Left ventricle myocardium superior (tissue), 1 donor: ENCODE data around the gene CCDC3. TPM values are rescaled to one million over a fixed set of nuclear protein-coding genes. Genes with fewer than 3 reads are reported as not detected.
A peak's percentile ranks its signal among the peaks of the same experiment; 100 is the strongest.
"Not testable (repeated sequence)": the region's sequence is repeated elsewhere in the genome, so short reads cannot be mapped to it uniquely, and the experiment has no call there.

ENCODE experiments used
- ATAC-seq: fragments of 200-7000 bp; cut with Tn5 transposase; one replicate; pipeline ENCODE4 v1.9.1; 2020; ENCODE audit warnings: mild to moderate bottlenecking, moderate library complexity
- DNase-seq: peaks from one replicate; pipeline ENCODE4 v3.0.0-alpha.2; 2020
- intact Hi-C: fragments of 100-400 bp; cut with micrococcal nuclease; formaldehyde crosslinking; loops from one replicate; pipeline ENCODE4 v1.11.0; 2022
- long read RNA-seq: library from polyadenylated mRNA; unstranded; transcript quantifications from one replicate; pipeline ENCODE4 v2.0.0, GENCODE V29; 2021
- total RNA-seq: library from RNA; stranded (reverse); fragmentation: NEBNext Ultra II Directional; extraction: Animal tissue kit (Norgen Biotek cat#: 25700); gene quantifications from one replicate; pipeline ENCODE4 v1.2.1, GENCODE V29; 2021
- donor health status: DM: no; HTN: yes; CAD: no; lungs with severe emphysema.

Gene CCDC3
- total RNA-seq: 2.4 TPM
- long read RNA-seq, partial matches to known transcripts: 0 of 2 reads
- long read RNA-seq, other reads (novel, unspliced or antisense): 2 of 2 reads

- intact Hi-C loops: no loop called here
- peak; percentile 72 for ATAC-seq
- DNase-seq: peak; percentile 40
Measured at GRCh38 chr10:13001041-13001886, at the start of gene CCDC3. CCDC3 (minus strand) TSS chr10:13001713; CDS start chr10:13001570, 143 bp downstream.

- intact Hi-C loops: no loop called here
- no peak for DNase-seq
- no peak for ATAC-seq
Measured at GRCh38 chr10:13051126-13051694, 49.7 kb upstream of the CCDC3 start.

- ATAC-seq: no peak
- intact Hi-C loops: no loop called here
- no peak for DNase-seq
Measured at GRCh38 chr10:13049774-13050420, 48.4 kb upstream of the CCDC3 start.

DNA sequence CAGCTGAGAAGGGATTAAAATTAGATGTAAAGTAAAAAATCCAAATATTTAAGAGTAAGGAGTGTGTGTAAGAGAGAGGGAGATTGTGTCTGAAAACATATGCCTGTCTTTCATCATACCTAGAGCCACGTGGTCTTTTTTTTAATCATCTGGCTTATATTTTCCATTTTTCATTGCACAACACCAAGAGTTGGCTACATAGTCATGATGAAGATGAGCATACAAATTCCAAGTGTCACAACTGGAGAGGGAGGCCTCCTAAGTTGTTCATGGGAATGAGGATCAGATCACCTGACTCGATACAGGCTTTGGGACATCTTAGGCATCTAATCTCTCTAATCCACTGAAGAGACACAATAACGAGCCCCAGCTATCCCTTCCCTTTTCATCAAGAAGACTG is 47.2 kb upstream of the CCDC3 start:
- ATAC-seq: no peak
- no peak for DNase-seq
- intact Hi-C loops: no loop called here

DNA sequence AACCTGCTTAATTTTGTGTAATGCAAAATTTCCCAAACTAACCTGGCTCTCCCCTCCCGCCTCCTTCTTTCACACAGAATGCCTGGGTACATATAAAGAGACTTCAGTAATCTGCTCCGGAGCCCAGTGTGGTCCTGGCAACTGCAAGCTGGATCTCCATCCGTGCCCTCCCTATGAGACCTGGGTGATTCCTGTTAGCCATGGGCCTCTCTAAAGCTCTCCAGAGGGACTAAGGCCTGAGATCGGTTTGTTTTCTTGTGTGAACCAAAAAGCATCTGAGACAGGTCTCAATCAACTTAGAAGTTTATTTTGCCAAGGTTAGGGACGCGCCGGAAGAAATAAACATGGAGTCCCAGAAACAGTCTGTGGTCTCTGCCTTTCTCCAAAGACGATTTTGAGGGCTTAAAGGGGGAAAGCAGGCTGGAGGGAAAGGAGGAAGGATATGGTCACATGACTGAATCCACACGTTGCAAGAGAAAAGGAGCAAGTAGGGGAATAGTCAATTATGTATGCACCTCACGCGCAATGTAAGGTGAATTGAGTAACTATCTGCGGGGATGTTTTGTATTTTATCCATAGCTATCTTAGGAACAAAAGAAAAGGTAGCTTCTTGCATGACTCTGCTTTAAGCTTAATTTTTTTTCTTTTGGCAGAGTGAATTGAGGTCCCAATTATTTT is 46.2 kb upstream of the CCDC3 start:
- no peak for ATAC-seq
- intact Hi-C loops: no loop called here

GRCh38 chr10:13046851-13047528 is 45.5 kb upstream of the CCDC3 start:
- DNase-seq: no peak
- ATAC-seq: no peak
- intact Hi-C loops: no loop called here

More for the DNA sequence above, 46.2 kb upstream of the CCDC3 start:
- DNase-seq: no peak

DNA sequence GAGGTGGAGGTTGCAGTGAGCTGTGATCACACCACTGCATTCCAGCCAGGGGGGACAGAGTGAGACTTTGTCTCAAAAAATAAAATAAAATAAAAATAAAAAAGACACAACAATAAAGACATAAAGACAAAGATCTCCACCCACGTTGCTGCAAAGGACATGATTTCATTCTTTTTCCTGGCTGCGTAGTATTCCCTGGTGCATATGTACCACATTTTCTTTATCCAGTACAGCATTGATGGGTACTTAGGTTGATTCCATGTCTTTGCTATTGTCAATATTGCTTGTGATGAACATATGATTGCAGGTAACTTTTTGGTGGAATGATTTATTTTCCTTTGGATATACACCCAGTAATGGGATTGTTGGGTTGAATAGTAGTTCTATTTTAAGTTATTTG is 42.0 kb upstream of the CCDC3 start:
- ATAC-seq: no peak
- DNase-seq: no peak
- intact Hi-C loops: no loop called here

GRCh38 chr10:13039761-13040160 is 38.2 kb upstream of the CCDC3 start:
- DNase-seq: no peak
- intact Hi-C loops: no loop called here
- ATAC-seq: no peak

GRCh38 chr10:13038391-13038790 is 36.9 kb upstream of the CCDC3 start:
- no peak for DNase-seq
- no peak for ATAC-seq
- intact Hi-C loops: no loop called here

- DNase-seq (no peak), ATAC-seq (no peak)
- intact Hi-C loops: no loop called here
Measured at GRCh38 chr10:13037832-13038231, 36.3 kb upstream of the CCDC3 start.

GRCh38 chr10:13036841-13037240 is 35.3 kb upstream of the CCDC3 start:
- intact Hi-C loops: no loop called here
- ATAC-seq (no peak), DNase-seq (no peak)

GRCh38 chr10:13035731-13036130 is 34.2 kb upstream of the CCDC3 start:
- intact Hi-C loops, DNase-seq, ATAC-seq: not testable (repeated sequence)

- ATAC-seq (no peak), DNase-seq (no peak)
- intact Hi-C loops: no loop called here
Measured at GRCh38 chr10:13026873-13027272, 25.4 kb upstream of the CCDC3 start.

DNA sequence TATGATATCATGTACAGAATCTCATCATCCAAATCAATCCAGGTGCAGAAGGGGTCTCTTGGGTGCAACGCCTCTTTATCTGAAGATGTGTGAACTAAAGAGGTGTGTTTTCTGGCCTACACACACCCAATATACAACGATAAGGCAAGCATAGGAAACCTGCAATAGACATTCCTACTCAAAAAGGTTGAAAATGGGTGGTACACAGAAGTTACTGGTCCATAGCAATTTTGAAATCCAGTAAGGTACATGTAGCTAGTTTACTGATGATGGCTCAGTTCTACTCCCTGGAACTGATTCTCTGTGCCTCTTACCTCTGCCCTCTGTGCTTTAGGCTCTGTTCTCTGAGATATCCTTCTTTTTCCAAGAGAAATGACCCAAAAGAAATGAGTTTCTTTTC is 22.2 kb upstream of the CCDC3 start:
- ATAC-seq (no peak), DNase-seq (no peak)
- intact Hi-C loops: no loop called here

GRCh38 chr10:13019280-13019679 is 17.8 kb upstream of the CCDC3 start:
- ATAC-seq (no peak), DNase-seq (no peak)
- intact Hi-C loops: no loop called here

GRCh38 chr10:13018171-13018570 is 16.7 kb upstream of the CCDC3 start:
- ATAC-seq: no peak
- DNase-seq: no peak
- intact Hi-C loops: no loop called here

GRCh38 chr10:13016886-13017285 is 15.4 kb upstream of the CCDC3 start:
- ATAC-seq: no peak
- intact Hi-C loops: no loop called here
- DNase-seq: no peak

- intact Hi-C loops: no loop called here
- no peak for ATAC-seq
- DNase-seq: no peak
Measured at GRCh38 chr10:13016426-13016825, 14.9 kb upstream of the CCDC3 start.

- no peak for ATAC-seq
- intact Hi-C loops: no loop called here
- DNase-seq: no peak
Measured at GRCh38 chr10:13006037-13006436, 4.5 kb upstream of the CCDC3 start.
